ENCODE measurements around the gene SH2D1B.

Gene SH2D1B

DNA sequence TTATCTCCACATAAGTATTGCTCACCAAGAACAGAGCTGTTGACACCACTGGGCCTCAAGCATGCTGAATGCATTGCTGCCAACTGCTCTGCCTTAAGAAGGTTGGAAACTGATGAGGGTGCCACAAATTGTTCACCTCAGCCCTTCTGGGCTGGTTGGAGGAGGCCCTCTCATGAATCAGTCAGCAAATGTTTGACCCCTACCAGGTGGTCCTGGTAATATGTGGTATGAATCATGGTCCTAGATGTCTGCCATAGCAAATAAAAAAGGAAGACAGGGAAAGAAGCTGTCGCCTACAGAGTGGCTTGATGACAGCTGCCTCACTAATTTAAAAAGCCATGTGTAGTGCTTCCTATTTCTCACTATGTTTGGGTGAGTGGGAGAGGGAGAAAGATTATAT lies 47.4 kb downstream of the SH2D1B start:
- H3K4me1 ChIP-seq (ENCODE audit: low read depth, poor library complexity, severe bottlenecking): peaks cover 3% of the 10 kb centered on the region

GRCh38 chr1:162363823-162364222 lies 48.1 kb downstream of the SH2D1B start:
- H4K20me1 ChIP-seq (ENCODE audit: insufficient read depth): no peaks in the 10 kb centered on the region
- no peak overlapping the region for H3K4me3 ChIP-seq (IDR thresholded peaks at IDR 0.05; ENCODE audit: insufficient read depth, low read depth, low read length)
- H3K27me3 ChIP-seq (ENCODE audit: insufficient read depth, low read depth): no peaks in the 10 kb centered on the region
- no peaks in the 10 kb centered on the region for H3K79me2 ChIP-seq (ENCODE audit: insufficient read depth, low read depth)
- H2AFZ ChIP-seq (ENCODE audit: low read depth): no peak overlapping the region
- no peak overlapping the region for H3K9ac ChIP-seq
- no peaks in the 10 kb centered on the region for H3K36me3 ChIP-seq (ENCODE audit: insufficient read depth)
- no peak overlapping the region for H3K27ac ChIP-seq
- peaks cover 3% of the 10 kb centered on the region for H3K4me1 ChIP-seq (ENCODE audit: low read depth, poor library complexity, severe bottlenecking)
- no peak overlapping the region for H3K4me2 ChIP-seq
- no peak for TF ChIP-seq CTCF (conservative IDR thresholded peaks at IDR 0.05; ENCODE audit: low read depth, low read length)

More for the DNA sequence above, 47.4 kb downstream of the SH2D1B start:
- Histone ChIP-seq H2AFZ (ENCODE audit: low read depth) (no peak overlapping the region), H3K4me3 (IDR thresholded peaks at IDR 0.05; ENCODE audit: insufficient read depth, low read depth, low read length) (no peak overlapping the region), H3K36me3 (ENCODE audit: insufficient read depth) (no peaks in the 10 kb centered on the region), H3K27me3 (ENCODE audit: insufficient read depth, low read depth) (no peaks in the 10 kb centered on the region), H3K27ac (no peak overlapping the region), H3K4me2 (no peak overlapping the region), H3K79me2 (ENCODE audit: insufficient read depth, low read depth) (no peaks in the 10 kb centered on the region), H3K9ac (no peak overlapping the region), H4K20me1 (ENCODE audit: insufficient read depth) (no peaks in the 10 kb centered on the region)
- TF ChIP-seq CTCF (conservative IDR thresholded peaks at IDR 0.05; ENCODE audit: low read depth, low read length): no peak

DNA sequence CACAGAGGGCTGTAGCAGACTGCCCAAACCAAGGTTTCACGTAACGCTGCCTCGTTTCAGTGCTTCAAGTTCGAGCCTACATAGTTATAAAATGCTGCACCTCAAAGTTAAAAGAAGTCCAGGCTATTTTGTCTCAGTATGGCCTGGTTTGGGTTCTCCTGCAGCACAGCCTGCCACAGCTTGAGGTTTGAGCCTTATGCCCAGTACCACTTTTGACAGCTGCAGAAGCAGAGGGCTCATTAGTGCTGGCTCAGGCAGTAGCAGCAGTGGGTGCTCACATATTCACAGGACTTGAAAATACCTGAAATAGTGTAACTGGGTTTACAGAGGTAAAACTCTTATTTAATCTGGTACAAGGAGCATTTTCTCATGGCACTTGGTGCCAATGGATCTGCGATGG lies 50.6 kb downstream of the SH2D1B start:
- Histone ChIP-seq H3K9ac (no peak overlapping the region), H3K27me3 (ENCODE audit: insufficient read depth, low read depth) (no peaks in the 10 kb centered on the region), H3K4me3 (IDR thresholded peaks at IDR 0.05; ENCODE audit: insufficient read depth, low read depth, low read length) (no peak overlapping the region), H3K4me1 (ENCODE audit: low read depth, poor library complexity, severe bottlenecking) (peaks cover 3% of the 10 kb centered on the region), H3K36me3 (ENCODE audit: insufficient read depth) (no peaks in the 10 kb centered on the region), H4K20me1 (ENCODE audit: insufficient read depth) (no peaks in the 10 kb centered on the region), H2AFZ (ENCODE audit: low read depth) (no peak overlapping the region), H3K79me2 (ENCODE audit: insufficient read depth, low read depth) (no peaks in the 10 kb centered on the region), H3K27ac (no peak overlapping the region), H3K4me2 (no peak overlapping the region)
- no peak for TF ChIP-seq CTCF (conservative IDR thresholded peaks at IDR 0.05; ENCODE audit: low read depth, low read length)

GRCh38 chr1:162360874-162361260 lies 51.1 kb downstream of the SH2D1B start:
- no peaks in the 10 kb centered on the region for H3K27me3 ChIP-seq (ENCODE audit: insufficient read depth, low read depth)
- no peak overlapping the region for H3K27ac ChIP-seq
- H3K9ac ChIP-seq: no peak overlapping the region
- H3K36me3 ChIP-seq (ENCODE audit: insufficient read depth): no peaks in the 10 kb centered on the region
- TF ChIP-seq CTCF (conservative IDR thresholded peaks at IDR 0.05; ENCODE audit: low read depth, low read length): no peak
- no peaks in the 10 kb centered on the region for H4K20me1 ChIP-seq (ENCODE audit: insufficient read depth)
- no peaks in the 10 kb centered on the region for H3K79me2 ChIP-seq (ENCODE audit: insufficient read depth, low read depth)
- no peak overlapping the region for H3K4me2 ChIP-seq
- H3K4me3 ChIP-seq (IDR thresholded peaks at IDR 0.05; ENCODE audit: insufficient read depth, low read depth, low read length): no peak overlapping the region
- no peak overlapping the region for H2AFZ ChIP-seq (ENCODE audit: low read depth)
- peaks cover 3% of the 10 kb centered on the region for H3K4me1 ChIP-seq (ENCODE audit: low read depth, poor library complexity, severe bottlenecking)
